ENCODE results near the gene PBX3.

The PBX3 gene

GRCh38 chr9:125911861-125912644 is 164.9 kb downstream of the PBX3 start:
- DNase-seq: no peak

GRCh38 chr9:125912667-125913066 is 165.5 kb downstream of the PBX3 start:
- no peak for DNase-seq

- DNase-seq: no peak
Measured at GRCh38 chr9:125913551-125913950, 166.4 kb downstream of the PBX3 start.

GRCh38 chr9:125914411-125914810 is 167.2 kb downstream of the PBX3 start:
- no peak for DNase-seq

- no peak for DNase-seq
Measured at GRCh38 chr9:125915606-125916005, 168.4 kb downstream of the PBX3 start.

- no peak for DNase-seq
Measured at GRCh38 chr9:125919565-125919964, 172.4 kb downstream of the PBX3 start.

- DNase-seq: no peak
Measured at GRCh38 chr9:125920402-125920801, 173.2 kb downstream of the PBX3 start.

GRCh38 chr9:125922854-125923253 is 175.7 kb downstream of the PBX3 start:
- DNase-seq: no peak

GRCh38 chr9:125924351-125924750 is 177.2 kb downstream of the PBX3 start:
- DNase-seq: no peak

- DNase-seq: no peak
Measured at GRCh38 chr9:125926936-125927335, 179.8 kb downstream of the PBX3 start.

- no peak for DNase-seq
Measured at GRCh38 chr9:125929846-125930245, 182.7 kb downstream of the PBX3 start.

- DNase-seq: no peak
Measured at GRCh38 chr9:125931211-125931610, 184.0 kb downstream of the PBX3 start.

- no peak for DNase-seq
Measured at GRCh38 chr9:125932012-125932411, 184.8 kb downstream of the PBX3 start.

GRCh38 chr9:125932746-125933455 is 185.7 kb downstream of the PBX3 start:
- no peak for DNase-seq

GRCh38 chr9:125942125-125942524 is 195.0 kb downstream of the PBX3 start:
- no peak for DNase-seq

- no peak for DNase-seq
Measured at GRCh38 chr9:125943831-125944230, 196.7 kb downstream of the PBX3 start.

GRCh38 chr9:125946397-125946796 is 199.2 kb downstream of the PBX3 start:
- no peak for DNase-seq

GRCh38 chr9:125948887-125949596 is 201.9 kb downstream of the PBX3 start:
- DNase-seq: no peak

- no peak for DNase-seq
Measured at GRCh38 chr9:125949703-125950460, 202.7 kb downstream of the PBX3 start.

GRCh38 chr9:125950880-125951471 is 203.8 kb downstream of the PBX3 start:
- no peak for DNase-seq

GRCh38 chr9:125953314-125954019 is 206.3 kb downstream of the PBX3 start:
- no peak for DNase-seq

- no peak for DNase-seq
Measured at GRCh38 chr9:125956102-125956501, 208.9 kb downstream of the PBX3 start.
